ENCODE data around the gene POC5.

DNA sequence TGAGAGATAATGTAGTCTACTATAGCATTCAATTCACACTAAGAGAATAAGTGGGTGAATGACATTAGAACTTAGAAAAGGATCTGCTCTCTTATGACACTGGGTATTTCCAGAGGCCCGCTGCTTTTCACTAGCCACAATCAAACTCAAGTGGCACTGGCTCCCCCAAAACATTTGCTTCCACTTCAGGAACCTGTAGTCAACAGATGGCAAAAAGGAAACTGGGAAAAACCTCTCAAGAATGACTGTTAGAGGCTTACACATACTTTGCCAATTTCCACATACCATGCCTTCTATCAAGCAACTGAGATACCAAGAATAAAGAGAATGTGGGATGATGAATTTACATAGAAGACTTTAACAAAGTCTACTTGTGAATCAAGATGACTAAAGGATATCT, 11.2 kb downstream of the POC5 start:
- TF ChIP-seq ZFP30 (CRISPR knock-in tag; IDR thresholded peaks at IDR 0.05) (no peak), RARB (CRISPR knock-in tag; IDR thresholded peaks at IDR 0.05) (no peak), ZNF70 (CRISPR knock-in tag; IDR thresholded peaks at IDR 0.05) (no peak), ZNF565 (CRISPR knock-in tag; conservative IDR thresholded peaks at IDR 0.05; ENCODE audit: low read depth) (no peak), ESRRG (CRISPR knock-in tag; IDR thresholded peaks at IDR 0.05) (no peak), SNAI2 (CRISPR knock-in tag; IDR thresholded peaks at IDR 0.05) (no peak), BACH2 (CRISPR knock-in tag; IDR thresholded peaks at IDR 0.05; ENCODE audit: borderline replicate concordance) (no peak), PPARA (CRISPR knock-in tag; IDR thresholded peaks at IDR 0.05; ENCODE audit: borderline replicate concordance) (no peak), ZFP3 (CRISPR knock-in tag; IDR thresholded peaks at IDR 0.05) (no peak), ZC3H10 (CRISPR knock-in tag; IDR thresholded peaks at IDR 0.05) (no peak)
- TF ChIP-seq, protein P1, sequence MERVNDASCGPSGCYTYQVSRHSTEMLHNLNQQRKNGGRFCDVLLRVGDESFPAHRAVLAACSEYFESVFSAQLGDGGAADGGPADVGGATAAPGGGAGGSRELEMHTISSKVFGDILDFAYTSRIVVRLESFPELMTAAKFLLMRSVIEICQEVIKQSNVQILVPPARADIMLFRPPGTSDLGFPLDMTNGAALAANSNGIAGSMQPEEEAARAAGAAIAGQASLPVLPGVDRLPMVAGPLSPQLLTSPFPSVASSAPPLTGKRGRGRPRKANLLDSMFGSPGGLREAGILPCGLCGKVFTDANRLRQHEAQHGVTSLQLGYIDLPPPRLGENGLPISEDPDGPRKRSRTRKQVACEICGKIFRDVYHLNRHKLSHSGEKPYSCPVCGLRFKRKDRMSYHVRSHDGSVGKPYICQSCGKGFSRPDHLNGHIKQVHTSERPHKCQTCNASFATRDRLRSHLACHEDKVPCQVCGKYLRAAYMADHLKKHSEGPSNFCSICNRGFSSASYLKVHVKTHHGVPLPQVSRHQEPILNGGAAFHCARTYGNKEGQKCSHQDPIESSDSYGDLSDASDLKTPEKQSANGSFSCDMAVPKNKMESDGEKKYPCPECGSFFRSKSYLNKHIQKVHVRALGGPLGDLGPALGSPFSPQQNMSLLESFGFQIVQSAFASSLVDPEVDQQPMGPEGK (CRISPR knock-in tag; IDR thresholded peaks at IDR 0.05; ENCODE audit: borderline replicate concordance) = no peak
- TF ChIP-seq, protein P2, sequence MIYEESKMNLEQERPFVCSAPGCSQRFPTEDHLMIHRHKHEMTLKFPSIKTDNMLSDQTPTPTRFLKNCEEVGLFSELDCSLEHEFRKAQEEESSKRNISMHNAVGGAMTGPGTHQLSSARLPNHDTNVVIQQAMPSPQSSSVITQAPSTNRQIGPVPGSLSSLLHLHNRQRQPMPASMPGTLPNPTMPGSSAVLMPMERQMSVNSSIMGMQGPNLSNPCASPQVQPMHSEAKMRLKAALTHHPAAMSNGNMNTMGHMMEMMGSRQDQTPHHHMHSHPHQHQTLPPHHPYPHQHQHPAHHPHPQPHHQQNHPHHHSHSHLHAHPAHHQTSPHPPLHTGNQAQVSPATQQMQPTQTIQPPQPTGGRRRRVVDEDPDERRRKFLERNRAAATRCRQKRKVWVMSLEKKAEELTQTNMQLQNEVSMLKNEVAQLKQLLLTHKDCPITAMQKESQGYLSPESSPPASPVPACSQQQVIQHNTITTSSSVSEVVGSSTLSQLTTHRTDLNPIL (CRISPR knock-in tag; IDR thresholded peaks at IDR 0.05; ENCODE audit: low read depth) = no peak

All from SK-N-SH treated with all-trans-retinoic acid at 6 μM for 48 hours (cell line).